GM18505 (cell line): Measurements from ENCODE around the gene BMF.
A peak's percentile ranks its signal among the peaks of the same experiment; 100 is the strongest.

Experiments used
- ATAC-seq: cut with Tn5 transposase; IDR thresholded peaks from one replicate; pipeline ENCODE4 v1.9.1; 2021; ENCODE audit not compliant: unreplicated experiment
- POLR2A ChIP-seq: IDR thresholded peaks from 4 replicates; pipeline ENCODE4 v1.6.1; 2011; ENCODE audit warnings: borderline replicate concordance; ENCODE audit not compliant: insufficient read depth, insufficient read length; ENCODE audit errors: extremely low read depth

The BMF gene

GRCh38 chr15:40054855-40055575, 53.7 kb downstream of the BMF start:
- peak; percentile 55 for ATAC-seq
- peak; percentile 39 for TF ChIP-seq POLR2A

GRCh38 chr15:40054605-40054854, 54.1 kb downstream of the BMF start:
- TF ChIP-seq POLR2A, result no peak
- peak; percentile 22 for ATAC-seq

GRCh38 chr15:40053831-40054604, 54.7 kb downstream of the BMF start:
- TF ChIP-seq POLR2A, result no peak
- peak; percentile 29 for ATAC-seq

- ATAC-seq, result no peak
- TF ChIP-seq POLR2A, result no peak
These were observed 55.4 kb downstream of the BMF start for GRCh38 chr15:40053079-40053830.

- ATAC-seq, result no peak
- TF ChIP-seq POLR2A, result no peak
These were observed 56.1 kb downstream of the BMF start for GRCh38 chr15:40052604-40053003.

- TF ChIP-seq POLR2A, result no peak
- ATAC-seq, result no peak
These were observed 56.9 kb downstream of the BMF start for GRCh38 chr15:40051616-40052415.

GRCh38 chr15:40050788-40051470, 57.8 kb downstream of the BMF start:
- ATAC-seq, result no peak
- no peak for TF ChIP-seq POLR2A

- TF ChIP-seq POLR2A, result no peak
- no peak for ATAC-seq
These were observed 59.7 kb downstream of the BMF start for GRCh38 chr15:40048926-40049475.

- no peak for TF ChIP-seq POLR2A
- no peak for ATAC-seq
These were observed 60.4 kb downstream of the BMF start for GRCh38 chr15:40048211-40048792.

GRCh38 chr15:40047415-40048210, 61.1 kb downstream of the BMF start:
- peak; percentile 50 for ATAC-seq
- TF ChIP-seq POLR2A, result peak; percentile 48

- no peak for ATAC-seq
- no peak for TF ChIP-seq POLR2A
These were observed 61.8 kb downstream of the BMF start for GRCh38 chr15:40046721-40047414.
